Endothelial cell of umbilical vein (primary cell): ENCODE data around the gene MYO9A. TPM values are rescaled to one million over a fixed set of nuclear protein-coding genes. Genes with fewer than 3 reads are reported as not detected.

Experiments used
- BruUV-seq: library from RNA; stranded (reverse); fragments of 400-500 nt; replicated peaks from 2 replicates; lab custom pipeline; 2021; lab: Mats Ljungman, UMichigan
- CTCF ChIA-PET: fragments of 300-600, 350-600 bp; sonication (Branson Sonifier 250); formaldehyde crosslinking; loops from one replicate; lab custom pipeline; 2021; ENCODE audit warnings: antibody characterized with exemption, inconsistent platforms; lab: Charles Lee
- POLR2A ChIA-PET: fragments of 300-600, 350-600 bp; sonication (Branson Sonifier 250); formaldehyde crosslinking; loops from one replicate; lab custom pipeline; 2021; ENCODE audit warnings: antibody characterized with exemption, inconsistent platforms; lab: Charles Lee
- DNase-seq: peaks from one replicate; pipeline ENCODE4 v3.0.0-alpha.2; 2011; ENCODE audit warnings: low read depth, low spot score
- FAIRE-seq: peaks from 2 replicates; lab custom pipeline; 2011; peaks lifted over from hg19 to GRCh38; lab: Jason Lieb, UNC
- H2AFZ ChIP-seq: 2 replicates; pipeline ENCODE4 v1.6.0; 2012; ENCODE audit warnings: low read depth, low read length, control low read depth, inconsistent platforms
- H3K27ac ChIP-seq: 2 replicates; pipeline ENCODE4 v1.5.1; 2011; ENCODE audit warnings: low read depth, mild to moderate bottlenecking, control low read depth, low read length, moderate library complexity; ENCODE audit not compliant: insufficient read depth
- H3K27me3 ChIP-seq, 2 experiments: 2 replicates each; pipeline versions ENCODE4 v1.6.0 to v1.6.1; 2011; ENCODE audit warnings: low read length in 2 of 2, mixed read lengths in 1 of 2; ENCODE audit not compliant: control insufficient read depth in 2 of 2, insufficient read depth in 2 of 2
- H3K36me3 ChIP-seq, 2 experiments: 2 replicates in 1 of 2; 3 replicates in 1 of 2; pipeline ENCODE4 v1.5.1; 2011; ENCODE audit warnings: low read length in 2 of 2, mild to moderate bottlenecking in 1 of 2, moderate library complexity in 1 of 2; ENCODE audit not compliant: control insufficient read depth in 2 of 2, insufficient read depth in 2 of 2; ENCODE audit errors: extremely low read depth in 1 of 2
- H3K4me1 ChIP-seq: 3 replicates; pipeline ENCODE4 v1.5.1; 2011; ENCODE audit warnings: mild to moderate bottlenecking, low read length; ENCODE audit not compliant: control insufficient read depth, insufficient read depth; ENCODE audit errors: extremely low read depth
- H3K4me2 ChIP-seq: 2 replicates; pipeline ENCODE4 v1.6.1; 2011; ENCODE audit warnings: low read length, control low read depth, mixed read lengths; ENCODE audit not compliant: insufficient read depth
- H3K4me3 ChIP-seq, 3 experiments: fragments of 200-600 bp in 1 of 3; sonication (generic), shearing (Covaris generic) in 1 of 3; replicated peaks in 1 of 3; 2 replicates each; pipeline ENCODE4 v1.5.1; 2011 to 2016; ENCODE audit warnings: control low read depth in 3 of 3, low read length in 3 of 3, mild to moderate bottlenecking in 2 of 3, inconsistent platforms in 1 of 3, low read depth in 1 of 3, moderate library complexity in 1 of 3; ENCODE audit not compliant: insufficient read depth in 1 of 3
- H3K79me2 ChIP-seq: 2 replicates; pipeline ENCODE4 v1.6.0; 2012; ENCODE audit warnings: low read length, inconsistent platforms; ENCODE audit not compliant: control insufficient read depth, insufficient read depth
- H3K9ac ChIP-seq: replicated peaks from 2 replicates; pipeline ENCODE3; 2011; ENCODE audit warnings: low read length, control low read depth; ENCODE audit not compliant: insufficient read depth; ENCODE audit errors: extremely low read depth
- H3K9me1 ChIP-seq: replicated peaks from 3 replicates; pipeline ENCODE4 v1.6.0; 2011; ENCODE audit warnings: mild to moderate bottlenecking, low read length; ENCODE audit not compliant: control insufficient read depth, insufficient read depth; ENCODE audit errors: extremely low read depth
- H3K9me3 ChIP-seq: replicated peaks from 2 replicates; pipeline ENCODE4 v1.5.1; 2012; ENCODE audit warnings: low read length, inconsistent platforms; ENCODE audit not compliant: control insufficient read depth, insufficient read depth
- H4K20me1 ChIP-seq: replicated peaks from 2 replicates; pipeline ENCODE3; 2011; ENCODE audit warnings: mild to moderate bottlenecking, low read length; ENCODE audit not compliant: control insufficient read depth, insufficient read depth; ENCODE audit errors: extremely low read depth
- CTCF ChIP-seq, 2 donors: IDR thresholded peaks; 1 replicate in 1 of 2; 2 replicates in 1 of 2; pipeline ENCODE4 v1.5.1; 2011; ENCODE audit warnings: low read length in 2 of 2, mild to moderate bottlenecking in 2 of 2, moderate library complexity in 2 of 2, control low read depth in 1 of 2, inconsistent platforms in 1 of 2, low read depth in 1 of 2; ENCODE audit not compliant: insufficient read depth in 1 of 2; ENCODE audit errors: extremely low read depth in 1 of 2
- JUN ChIP-seq: IDR thresholded peaks from 2 replicates; pipeline ENCODE4 v1.6.1; 2011; ENCODE audit warnings: borderline replicate concordance, low read depth; ENCODE audit not compliant: insufficient read length, insufficient read depth
- dilution Hi-C: fragments of 300-500 bp; cut with MboI; formaldehyde crosslinking; loops from one replicate; pipeline ENCODE4 v1.15.0; 2019; ENCODE audit warnings: low sequenced_read_pairs; ENCODE audit not compliant: extremely low pct_ligation_motif_present
- intact Hi-C: fragments of 100-400 bp; cut with micrococcal nuclease; formaldehyde crosslinking; loops from one replicate; pipeline ENCODE4 v1.10.0; 2022
- polyA plus RNA-seq, 4 experiments: library from polyadenylated mRNA; depleted of rRNA in 3 of 4; stranded (reverse) in 3 of 4; unstranded in 1 of 4; fragments of >200 nt; gene quantifications; 2 replicates each; pipeline versions ENCODE4 v1.2.1 to v1.2.3, GENCODE V29; 2011 to 2012; ENCODE audit warnings: missing spikeins in 1 of 4
- total RNA-seq: library from RNA; stranded (reverse); gene quantifications from 2 replicates; pipeline ENCODE4 v1.2.3, GENCODE V29; 2021

The MYO9A gene
- total and polyA plus RNA-seq, 2 donors (not counting 3 experiments of a cell fraction or from before 2014, with no cell fraction given), result 6.4 to 30.3 TPM

- dilution Hi-C loops, result no loop called here
- H3K79me2 ChIP-seq, result no peaks in the 10 kb centered on the region
- H3K4me3 ChIP-seq, result peak overlapping the region in 2 of 3 experiments; percentile 36 to 54
- no peaks in the 10 kb centered on the region for H4K20me1 ChIP-seq
- peak overlapping the region; percentile 73 for H2AFZ ChIP-seq
- peaks cover 20% of the 10 kb centered on the region for H3K4me1 ChIP-seq
- ChIA-PET POLR2A (interaction anchor here (0.8 kb wide), 1 partner anchor 412 kb away, joined by 4 read pairs; no protein-coding TSS in a partner anchor), CTCF (interaction anchor here (0.6 to 4.2 kb wide), 55 partner anchors 9 to 1177 kb away, joined by 3 to 131 read pairs (median 4); partner anchors contain the start of genes GRAMD2A, MYO9A and SENP8)
- no peaks in the 10 kb centered on the region for H3K9me3 ChIP-seq
- BruUV-seq, result no TSS peak
- H3K27ac ChIP-seq, result no peak overlapping the region
- intact Hi-C loops, result loop anchor here (1.0 to 5.0 kb wide), 8 partner anchors 38 to 769 kb away; partner anchors contain the start of genes MYO9A and SENP8
- DNase-seq, result peak; percentile 83
- H3K27me3 ChIP-seq, result no peaks in the 10 kb centered on the region
- H3K36me3 ChIP-seq, result no peaks in the 10 kb centered on the region
- peak; percentile 98 for FAIRE-seq
- H3K4me2 ChIP-seq, result peak overlapping the region; percentile 73
- H3K9ac ChIP-seq, result no peak overlapping the region
- no peaks in the 10 kb centered on the region for H3K9me1 ChIP-seq
- peak; percentile 80 to 92 for TF ChIP-seq CTCF (IDR thresholded peaks at IDR 0.05; ENCODE audit: extremely low read depth in 1 of 2, insufficient read depth in 1 of 2, low read depth in 1 of 2, low read length in 2 of 2)
- TF ChIP-seq JUN, result no peak
These were observed 38.0 kb upstream of the MYO9A start for GRCh38 chr15:72155635-72156616.
